GM19395 (cell line): ENCODE data around the gene C22orf39.
"Not testable (repeated sequence)": the region's sequence is repeated elsewhere in the genome, so short reads cannot be mapped to it uniquely, and the experiment has no call there.

Experiments
- ATAC-seq: cut with Tn5 transposase; IDR thresholded peaks from one replicate; pipeline ENCODE4 v1.9.1; 2021; ENCODE audit warnings: mild to moderate bottlenecking, moderate library complexity; ENCODE audit not compliant: unreplicated experiment

C22orf39 gene

GRCh38 chr22:19455033-19455432 is 7.5 kb upstream of the C22orf39 start:
- ATAC-seq = no peak

DNA sequence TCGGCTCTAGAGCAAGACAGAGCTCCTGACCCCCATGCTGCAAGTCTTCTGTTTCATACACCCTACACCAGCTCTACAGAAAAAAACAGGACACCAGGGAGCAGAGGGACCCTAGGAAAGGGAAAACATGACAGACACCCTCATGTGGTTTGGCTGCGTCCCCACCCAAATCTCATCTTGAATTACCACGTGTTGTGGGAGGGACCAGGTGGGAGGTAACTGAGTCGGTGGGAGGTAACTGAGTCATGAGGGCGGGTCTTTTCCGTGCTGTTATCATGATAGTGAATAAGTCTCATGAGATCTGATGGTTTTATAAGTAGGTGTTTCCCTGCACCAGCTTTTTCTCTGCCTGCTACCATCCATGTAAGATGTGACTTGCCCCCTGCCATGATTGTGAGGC is 6.6 kb upstream of the C22orf39 start:
- no peak for ATAC-seq

GRCh38 chr22:19453718-19454117 is 6.2 kb upstream of the C22orf39 start:
- no peak for ATAC-seq

DNA sequence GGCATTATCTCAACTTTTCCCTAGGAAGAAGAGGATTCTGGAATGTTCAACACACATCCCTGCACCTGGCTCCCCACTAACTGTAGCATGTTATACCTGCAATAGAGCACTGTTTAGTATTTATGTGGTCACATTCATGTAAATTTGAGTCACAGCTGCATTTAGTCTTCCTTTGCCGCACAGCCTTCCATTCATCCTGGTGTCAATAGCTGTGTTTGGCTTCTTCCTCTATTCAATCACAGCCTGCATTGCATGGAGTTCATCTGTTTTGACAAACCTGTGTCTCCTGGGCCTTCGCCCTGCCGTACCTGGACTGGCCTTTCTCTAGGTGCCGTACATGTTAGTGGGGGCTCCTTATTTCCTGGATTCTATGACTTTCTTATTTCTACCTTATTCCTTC is 4.1 kb upstream of the C22orf39 start:
- ATAC-seq = no peak

DNA sequence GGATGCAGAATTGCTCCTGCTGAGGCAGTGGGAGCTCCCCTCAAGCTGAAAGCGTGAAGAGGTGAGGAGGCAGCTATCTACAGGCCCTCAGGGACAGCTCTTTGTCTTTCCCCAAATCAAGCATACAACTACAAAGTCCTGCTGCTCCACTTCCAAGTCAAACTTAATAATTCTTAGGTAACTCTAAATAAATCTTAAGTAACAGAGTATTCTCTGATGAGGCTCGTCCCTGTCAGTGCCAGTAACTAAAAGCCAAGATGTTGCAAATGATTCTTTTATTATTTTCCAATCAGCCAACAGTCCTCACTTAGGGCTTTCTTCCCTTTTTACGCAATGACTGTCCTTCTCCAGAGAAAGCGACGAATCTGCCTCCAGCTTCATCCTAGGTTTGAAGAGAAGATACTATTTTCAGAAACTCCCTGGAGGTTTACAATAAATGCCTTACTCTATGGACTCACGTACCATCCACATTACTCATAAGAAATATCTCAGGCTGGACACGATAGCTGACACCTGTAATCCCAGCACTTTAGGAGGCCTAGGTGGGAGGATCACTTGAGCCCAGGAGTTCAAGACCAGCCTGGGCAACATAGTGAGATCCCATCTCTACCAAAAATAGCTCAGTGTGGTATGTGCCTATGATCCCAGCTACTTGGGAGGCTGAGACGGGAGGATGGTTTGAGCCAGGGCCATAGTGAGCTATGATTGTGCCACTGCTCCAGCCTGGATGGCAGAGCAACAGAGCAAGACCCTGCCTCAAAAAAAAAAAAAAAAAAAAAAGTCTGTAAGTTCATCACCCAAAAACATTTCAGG is 3.1 kb upstream of the C22orf39 start:
- no peak for ATAC-seq

DNA sequence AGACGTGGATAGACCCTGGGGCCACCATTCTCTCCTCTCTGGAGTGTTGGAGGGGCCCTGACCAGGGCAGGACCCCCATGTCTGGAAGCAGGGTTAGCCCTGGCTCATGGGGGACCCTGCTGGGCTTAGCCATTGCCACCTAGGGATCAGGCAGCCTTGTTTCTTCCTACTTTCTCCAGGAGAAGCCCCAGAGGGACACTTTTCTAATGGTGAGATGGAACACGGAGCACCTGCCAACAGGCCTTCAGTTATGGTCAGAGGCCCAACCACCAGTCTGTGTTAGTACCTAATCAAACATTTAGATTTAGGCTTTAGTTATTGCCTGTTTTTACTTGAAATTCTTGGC is 1.9 kb upstream of the C22orf39 start:
- ATAC-seq = no peak

GRCh38 chr22:19448739-19449421 is 1.4 kb upstream of the C22orf39 start:
- no peak for ATAC-seq

- ATAC-seq = peak; percentile 44
Measured at GRCh38 chr22:19448076-19448607, 631 bp upstream of the C22orf39 start.

DNA sequence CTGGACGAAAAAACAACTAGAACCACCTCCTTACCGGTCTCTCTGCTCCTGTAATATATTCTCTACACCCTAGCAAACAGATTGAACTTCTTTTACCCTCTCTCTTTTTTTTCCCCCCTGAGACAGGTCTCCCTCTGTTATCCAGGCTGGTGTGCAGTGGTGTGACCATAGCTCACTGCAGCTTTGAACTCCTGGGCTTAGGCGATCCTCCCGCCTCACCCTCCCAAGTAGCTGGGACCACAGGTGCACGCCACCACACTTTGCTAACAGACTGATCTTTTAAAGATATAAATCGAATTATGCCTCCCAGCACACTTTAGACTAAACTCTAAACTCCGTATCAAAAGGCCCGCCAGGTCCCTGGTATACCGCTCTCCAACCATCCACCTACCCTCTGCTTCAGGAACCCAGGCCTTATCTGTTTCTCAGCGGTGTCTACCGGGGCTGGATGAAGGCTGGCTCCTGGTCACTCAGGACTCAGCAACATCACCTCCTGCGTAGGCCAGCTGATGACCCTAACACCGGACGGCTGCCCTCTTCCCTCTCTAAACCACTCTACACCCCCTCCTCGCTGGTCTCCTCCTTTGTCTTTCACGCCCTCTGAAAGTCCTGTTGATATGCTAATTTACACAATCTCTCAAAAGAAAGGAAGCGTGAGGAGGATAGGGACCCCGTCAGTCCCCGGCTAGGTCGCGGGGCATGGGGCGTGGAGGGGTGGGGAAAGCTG is 745 bp downstream of the C22orf39 start:
- peak; percentile 1 for ATAC-seq

DNA sequence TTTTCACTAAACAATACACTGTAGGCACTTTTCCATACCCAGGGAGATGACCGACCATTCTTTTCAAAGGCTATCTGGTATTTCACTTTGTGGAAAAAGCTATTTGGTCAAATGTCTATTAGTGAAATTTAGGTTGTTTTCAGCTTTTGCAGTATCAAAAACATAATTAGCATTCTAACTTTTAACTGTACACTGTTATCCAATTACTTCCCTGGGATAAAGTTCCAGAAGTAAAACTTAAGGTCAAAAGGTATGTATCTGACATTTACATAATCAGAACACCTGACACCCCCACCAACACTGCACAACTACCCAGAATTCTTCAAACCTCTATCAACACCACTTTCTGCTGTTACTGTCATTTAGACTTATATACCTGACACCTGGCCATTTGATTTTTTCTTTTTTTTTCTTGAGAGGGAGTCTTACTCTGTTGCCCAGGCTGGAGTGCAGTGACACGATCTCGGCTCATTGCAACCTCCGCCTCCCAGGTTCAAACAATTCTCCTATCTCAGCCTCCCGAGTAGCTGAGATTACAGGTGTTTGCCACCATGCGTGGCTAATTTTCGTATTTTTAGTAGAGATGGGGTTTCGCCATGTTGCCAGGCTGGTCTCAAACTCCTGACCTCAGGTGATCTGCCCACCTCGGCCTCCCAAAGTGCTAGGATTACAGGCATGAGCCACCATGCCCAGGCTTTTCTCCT is 2.1 kb downstream of the C22orf39 start:
- not testable (repeated sequence) for ATAC-seq

GRCh38 chr22:19443544-19444211 is 3.8 kb downstream of the C22orf39 start:
- ATAC-seq = no peak

GRCh38 chr22:19442166-19442565 is 5.3 kb downstream of the C22orf39 start:
- no peak for ATAC-seq

DNA sequence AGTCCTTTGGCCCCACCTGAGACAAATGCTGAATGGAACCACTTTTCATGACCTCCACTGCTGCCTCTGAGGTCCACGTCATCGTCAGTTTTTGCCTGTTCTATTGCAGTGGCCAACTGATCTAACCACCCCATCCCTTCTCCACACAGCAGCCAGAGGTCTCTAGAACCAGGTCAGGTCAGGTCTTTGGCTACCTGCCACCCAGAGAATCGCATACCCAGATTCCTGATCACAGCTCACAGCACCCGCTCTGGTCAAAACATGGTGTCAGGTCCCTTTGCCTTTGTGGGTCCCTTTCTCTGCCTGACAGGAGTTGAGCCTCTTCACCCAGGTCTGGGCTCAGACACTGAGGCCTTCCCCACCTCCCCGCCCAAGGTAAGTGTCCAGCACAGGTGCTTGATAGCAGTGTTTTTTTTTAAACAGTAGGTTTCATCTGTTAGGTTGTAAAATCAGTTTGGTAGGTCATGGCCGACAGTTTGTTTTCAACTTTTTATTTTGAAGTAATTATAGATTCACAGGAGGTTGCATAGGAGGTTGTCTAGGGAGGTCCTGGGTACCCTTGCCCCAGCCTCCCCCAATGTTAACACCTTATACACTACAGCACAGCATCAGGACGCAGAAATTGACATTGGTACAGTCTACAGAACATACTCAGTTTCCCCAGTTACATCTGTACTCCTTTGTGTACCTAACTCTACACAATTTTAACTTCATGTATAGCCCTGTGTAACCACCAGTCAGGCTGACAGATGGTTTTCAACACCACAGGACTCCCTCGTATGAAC is 6.9 kb downstream of the C22orf39 start:
- no peak for ATAC-seq

DNA sequence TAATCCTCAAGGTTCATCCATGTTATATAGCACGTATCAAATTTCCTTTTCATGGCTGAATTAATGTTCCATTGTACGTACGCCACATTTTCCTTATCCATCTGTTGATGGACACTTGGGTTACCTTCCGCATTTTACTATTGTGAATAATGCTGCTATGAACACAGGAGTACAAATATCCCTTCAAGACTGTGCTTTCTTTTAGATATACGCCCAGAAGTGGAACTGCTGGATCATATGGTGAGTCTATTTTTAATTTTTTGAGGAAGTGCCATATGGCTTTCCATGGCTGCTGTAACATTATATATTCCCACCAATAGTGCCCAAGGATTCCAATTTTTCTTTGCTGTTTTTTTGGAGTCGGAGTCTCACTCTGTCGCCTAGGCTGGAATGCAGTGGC is 9.2 kb downstream of the C22orf39 start:
- ATAC-seq = no peak

DNA sequence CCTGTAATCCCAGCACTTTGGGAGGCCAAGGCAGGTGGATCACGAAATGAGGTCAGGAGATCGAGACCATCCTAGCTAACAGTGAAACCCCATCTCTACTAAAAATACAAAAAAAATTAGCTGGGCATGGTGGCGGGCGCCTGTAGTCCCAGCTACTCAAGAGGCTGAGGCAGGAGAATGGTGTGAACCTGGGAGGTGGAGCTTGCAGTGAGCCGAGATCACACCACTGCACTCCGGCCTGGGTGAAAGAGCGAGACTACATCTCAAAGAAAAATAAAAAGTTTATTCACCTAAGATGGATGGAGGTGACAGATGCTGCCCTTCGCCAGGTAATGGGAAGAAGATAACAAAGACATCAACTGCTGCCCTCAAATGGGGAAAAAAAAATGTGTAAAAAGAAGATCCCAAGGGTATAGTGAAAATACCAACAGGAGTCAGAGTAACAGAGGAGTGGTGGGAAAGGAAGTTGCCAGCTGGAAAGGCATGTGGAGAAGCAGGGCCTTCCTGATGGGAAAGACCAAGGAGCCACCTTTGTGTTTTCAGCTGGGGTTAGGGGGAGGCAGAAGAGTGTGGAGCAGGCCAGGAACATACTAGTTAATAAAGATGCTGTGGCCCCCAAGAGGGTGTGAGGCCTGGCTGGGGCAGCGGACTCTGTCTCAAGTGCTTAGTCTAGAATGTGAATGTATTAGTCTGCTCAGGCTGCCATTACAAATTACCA is 10.9 kb downstream of the C22orf39 start:
- not testable (repeated sequence) for ATAC-seq

GRCh38 chr22:19434829-19435580 is 12.5 kb downstream of the C22orf39 start:
- no peak for ATAC-seq

DNA sequence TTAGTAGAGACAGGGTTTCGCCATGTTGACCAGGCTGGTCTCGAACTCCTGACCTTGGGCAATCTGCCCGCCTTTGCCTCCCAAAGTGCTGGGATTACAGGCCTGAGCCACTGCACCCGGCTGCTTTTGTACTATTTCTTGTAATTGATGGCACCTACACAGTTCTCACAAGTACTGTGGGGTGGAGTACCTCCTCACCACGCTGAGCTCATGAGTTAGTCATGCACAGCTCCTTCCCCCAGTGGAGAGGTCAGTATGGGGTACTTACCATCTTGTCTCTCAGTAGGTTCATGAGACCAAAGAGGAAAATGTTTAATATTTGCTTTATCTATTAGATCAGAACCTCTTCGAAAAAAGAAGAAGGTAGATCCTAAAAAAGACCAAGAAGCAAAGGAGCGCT is 13.1 kb downstream of the C22orf39 start:
- ATAC-seq = no peak

- peak; percentile 71 for ATAC-seq
Measured at GRCh38 chr22:19432133-19432851, 15.2 kb downstream of the C22orf39 start, which contains the start of gene MRPL40. TSS of gene MRPL40 (plus strand) at chr22:19432545. CDS start at chr22:19432555, 10 bp downstream.
